T-helper 9 cell (primary cell): ENCODE measurements around the gene SCGB2A2.

Experiments
- DNase-seq: peaks from one replicate; pipeline ENCODE4 v3.0.0-alpha.2; 2020
- total RNA-seq, 2 donors: gene quantifications; one replicate each; lab custom pipeline; 2026; lab: John Stamatoyannopoulos, UW

Gene SCGB2A2
- total RNA-seq = 0 reads per million in 2 donors

DNA sequence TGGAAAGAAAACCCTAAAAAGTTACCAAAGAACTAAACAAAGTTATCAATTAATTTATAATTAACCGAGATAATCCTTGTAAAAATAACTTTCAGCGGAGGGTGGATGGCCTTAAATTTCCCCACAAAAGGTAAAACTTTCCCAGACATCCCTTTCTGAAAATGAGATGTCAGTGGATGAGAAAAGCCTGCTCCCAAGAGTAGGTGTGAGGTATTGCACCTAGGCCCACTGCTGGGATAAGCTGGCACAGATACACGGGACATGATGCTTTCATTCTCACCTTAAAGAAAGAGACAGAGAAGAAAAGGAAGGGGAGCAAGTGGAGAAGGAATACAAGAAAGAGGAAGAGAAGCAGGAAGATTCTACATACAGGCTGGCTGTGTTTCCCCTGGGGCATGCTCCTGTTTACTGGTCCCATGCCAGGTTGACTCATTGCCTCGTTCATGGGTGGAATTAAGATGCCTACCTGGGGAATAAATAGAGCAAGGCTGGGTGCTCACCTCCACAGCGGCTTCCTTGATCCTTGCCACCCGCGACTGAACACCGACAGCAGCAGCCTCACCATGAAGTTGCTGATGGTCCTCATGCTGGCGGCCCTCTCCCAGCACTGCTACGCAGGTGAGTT lies at the start of gene SCGB2A2:
SCGB2A2 (plus strand) TSS at position 505 of the 625 bp plus-strand sequence; CDS start at position 564, 59 bp downstream.
- no peak for DNase-seq

DNA sequence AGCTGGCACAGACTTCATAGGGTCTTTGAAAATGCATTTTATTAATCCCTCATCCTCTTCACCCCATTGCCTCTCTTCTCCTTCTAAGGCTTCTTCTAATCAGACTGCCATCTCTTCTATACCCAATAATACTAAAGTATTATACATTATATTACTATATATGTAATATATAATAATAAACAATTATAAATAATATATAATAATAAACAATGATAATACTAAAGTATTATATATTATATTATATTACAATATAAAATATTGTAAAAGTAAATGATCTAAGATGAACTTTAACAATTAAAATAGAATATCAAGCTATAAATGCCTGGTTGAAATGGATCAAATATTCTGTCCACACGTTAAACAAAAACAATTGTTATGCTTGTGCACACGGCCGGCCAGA lies 48.5 kb upstream of the SCGB2A2 start:
- DNase-seq = no peak

- DNase-seq = no peak
Measured at GRCh38 chr11:62223095-62223494, 46.9 kb upstream of the SCGB2A2 start.

- DNase-seq = no peak
Measured at GRCh38 chr11:62233730-62234129, 36.2 kb upstream of the SCGB2A2 start.

DNA sequence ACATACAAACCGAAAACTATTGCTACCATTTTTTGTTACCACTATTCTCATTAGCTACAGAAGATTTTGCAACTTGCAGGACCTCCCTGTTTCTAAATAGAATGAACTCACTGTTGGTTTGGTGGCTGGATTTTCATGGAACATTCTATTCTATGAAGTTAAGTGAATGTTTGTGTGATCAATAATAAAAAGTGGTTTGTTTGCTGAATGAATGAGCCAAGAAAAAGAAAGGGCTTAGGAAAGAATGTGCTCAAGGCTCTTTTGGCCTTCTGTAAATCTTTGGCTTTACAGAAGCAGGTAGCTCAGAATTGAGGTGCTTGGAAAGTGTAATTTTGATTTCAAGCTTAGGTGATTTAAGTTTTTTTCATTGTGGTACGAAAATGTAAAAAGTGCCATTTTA lies 33.8 kb upstream of the SCGB2A2 start:
- no peak for DNase-seq

DNA sequence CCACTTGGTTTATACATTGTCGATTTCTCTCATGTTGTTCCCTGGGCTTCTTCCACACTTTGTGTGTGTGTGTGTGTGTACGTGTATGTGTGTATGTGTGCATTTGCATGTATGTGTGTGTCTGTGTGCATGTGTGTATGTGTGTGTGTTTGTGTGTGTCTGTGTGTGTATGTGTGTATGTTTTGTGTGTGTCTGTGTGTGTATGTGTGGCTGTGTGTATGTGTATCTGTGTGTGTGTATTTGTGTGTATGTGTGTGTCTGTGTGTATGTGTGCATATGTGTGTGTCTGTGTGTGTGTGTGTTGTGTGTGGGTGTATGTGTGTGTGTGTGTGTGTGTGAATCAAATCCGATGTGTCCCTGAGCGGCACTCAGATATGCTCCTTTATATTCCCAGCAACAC lies 32.5 kb upstream of the SCGB2A2 start:
- no peak for DNase-seq

- no peak for DNase-seq
Measured at GRCh38 chr11:62238151-62238550, 31.8 kb upstream of the SCGB2A2 start.

DNA sequence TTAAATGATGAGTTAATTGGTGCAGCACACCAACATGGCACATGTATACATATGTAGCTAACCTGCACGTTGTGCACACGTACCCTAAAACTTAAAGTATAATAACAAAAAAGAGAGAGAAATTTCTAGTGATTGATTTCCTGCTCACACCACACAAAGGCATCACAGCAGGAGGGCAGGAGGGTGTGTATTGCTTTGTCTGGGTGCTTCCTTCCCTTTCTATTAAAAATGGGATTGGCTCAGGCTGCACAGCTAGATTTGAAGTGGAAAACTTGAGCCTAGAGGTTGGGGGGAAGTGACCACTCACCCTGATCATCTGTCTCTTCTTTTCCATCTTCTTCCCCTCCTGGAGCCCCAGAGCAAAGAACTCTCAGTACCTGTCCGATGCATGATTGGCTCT lies 28.9 kb upstream of the SCGB2A2 start:
- no peak for DNase-seq

DNA sequence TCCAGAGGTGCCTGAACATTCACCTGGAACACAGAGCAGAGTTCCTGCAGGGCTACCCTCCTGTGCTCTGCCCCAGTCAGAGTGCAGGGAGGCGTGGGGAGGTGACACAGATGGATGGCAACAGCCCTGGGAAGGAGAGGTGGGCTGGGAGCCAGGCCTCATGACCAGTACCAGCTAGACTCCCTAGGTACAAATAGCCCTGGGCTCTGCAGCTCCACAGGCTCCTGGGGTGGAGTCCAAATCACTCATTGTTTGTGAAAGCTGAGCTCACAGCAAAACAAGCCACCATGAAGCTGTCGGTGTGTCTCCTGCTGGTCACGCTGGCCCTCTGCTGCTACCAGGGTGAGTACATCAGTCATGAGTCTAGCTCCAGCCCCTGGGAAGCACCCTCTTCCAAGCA lies 27.9 kb upstream of the SCGB2A2 start, which contains the start of gene SCGB1D2:
SCGB1D2 (plus strand) TSS at position 219 of the 400 bp plus-strand sequence; CDS start at position 288, 69 bp downstream.
- no peak for DNase-seq

GRCh38 chr11:62245271-62245753 lies 24.6 kb upstream of the SCGB2A2 start:
- DNase-seq = no peak

- no peak for DNase-seq
Measured at GRCh38 chr11:62251698-62252097, 18.3 kb upstream of the SCGB2A2 start.

DNA sequence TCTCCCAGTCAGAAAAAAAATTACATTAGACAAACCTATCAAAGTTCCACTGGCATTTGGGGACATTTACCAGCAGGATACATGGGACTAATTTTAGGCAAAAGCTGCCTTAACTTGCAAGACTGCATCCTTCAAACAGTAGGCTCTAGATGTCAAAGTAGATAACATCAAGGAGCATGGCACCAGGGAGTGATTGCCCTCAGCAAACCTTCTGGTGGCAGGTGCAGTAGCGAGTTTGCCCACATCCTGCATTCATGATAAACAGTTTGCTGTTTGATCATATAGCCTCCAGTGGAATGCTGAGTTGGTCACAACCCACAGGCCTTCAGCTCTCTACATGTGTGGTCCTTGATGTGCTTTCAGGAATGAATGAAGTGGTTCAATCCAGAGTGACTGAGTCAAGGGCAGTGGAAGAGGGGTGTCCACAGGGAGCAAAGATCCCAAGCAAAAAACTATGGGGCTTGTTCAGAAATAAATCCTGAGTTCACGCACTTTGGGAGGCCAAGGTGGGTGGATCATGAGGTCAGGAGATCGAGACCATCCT lies 15.9 kb upstream of the SCGB2A2 start:
- no peak for DNase-seq

DNA sequence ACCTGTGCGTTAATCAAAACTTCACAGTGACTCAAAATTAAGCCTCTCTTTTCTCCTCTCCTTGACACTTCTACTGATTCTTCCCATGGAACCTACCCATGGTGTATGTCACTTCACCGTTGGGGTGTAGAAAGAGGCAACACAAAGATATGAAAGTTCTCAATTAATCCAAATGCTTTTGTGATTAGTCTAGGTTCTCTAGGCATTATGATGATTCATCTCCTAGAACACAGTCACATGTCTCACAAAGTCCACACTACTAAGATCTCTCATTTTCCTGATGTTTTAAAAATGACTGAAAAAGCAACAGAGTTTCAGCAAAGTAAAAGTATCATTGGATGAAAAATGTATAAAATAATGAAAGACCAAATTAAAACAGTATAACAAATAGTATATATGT lies 13.7 kb upstream of the SCGB2A2 start:
- DNase-seq = no peak

GRCh38 chr11:62260261-62260953 lies 9.6 kb upstream of the SCGB2A2 start:
- no peak for DNase-seq

GRCh38 chr11:62264004-62264403 lies 6.0 kb upstream of the SCGB2A2 start:
- DNase-seq = no peak

GRCh38 chr11:62266558-62266957 lies 3.4 kb upstream of the SCGB2A2 start:
- DNase-seq = no peak

- no peak for DNase-seq
Measured at GRCh38 chr11:62267050-62267449, 2.9 kb upstream of the SCGB2A2 start.

DNA sequence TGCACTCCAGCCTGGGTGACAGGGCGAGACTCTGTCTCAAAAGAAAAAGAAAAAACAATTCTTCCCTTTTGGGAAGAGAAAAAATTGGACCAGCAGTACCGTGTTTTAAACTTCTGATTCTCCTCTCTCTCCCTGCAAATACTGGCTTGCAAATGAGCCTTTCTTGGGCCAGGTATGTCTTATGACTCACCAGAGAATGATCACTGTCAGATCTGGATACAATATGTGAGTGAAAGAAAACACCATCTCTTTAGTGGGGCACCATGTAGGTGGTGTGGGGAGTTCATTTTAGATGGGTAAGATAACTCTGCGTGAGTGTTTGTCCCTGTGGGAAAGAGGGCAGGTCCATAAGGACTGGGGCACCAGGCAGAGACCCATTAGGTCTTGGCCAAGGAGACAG lies 2.4 kb upstream of the SCGB2A2 start:
- DNase-seq = no peak

GRCh38 chr11:62273284-62273683 lies 3.3 kb downstream of the SCGB2A2 start:
- no peak for DNase-seq

DNA sequence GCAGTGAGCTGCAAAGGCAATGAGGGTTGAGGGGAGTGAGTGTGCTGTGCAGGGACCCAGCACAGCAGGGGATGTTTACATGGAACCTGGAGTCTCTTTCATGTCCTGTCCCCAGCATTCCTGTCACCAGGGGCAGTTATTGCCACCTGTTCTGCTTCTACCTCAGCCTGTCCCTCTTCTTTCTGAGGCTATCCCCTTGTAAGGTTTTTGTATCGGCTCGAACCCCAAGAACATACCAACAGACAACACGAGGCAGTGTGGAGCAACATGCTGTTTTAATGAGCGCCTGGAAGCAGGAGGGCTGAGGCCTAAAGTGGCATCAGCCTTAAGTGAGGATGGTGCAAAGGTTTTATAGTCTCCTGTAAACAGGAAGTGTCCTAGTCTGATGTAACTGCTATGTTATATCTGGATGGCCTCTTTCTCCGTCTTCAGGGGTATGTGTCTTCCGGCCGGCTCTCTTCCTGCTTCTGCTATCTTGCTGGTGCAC lies 3.9 kb downstream of the SCGB2A2 start:
- DNase-seq = no peak

GRCh38 chr11:62280452-62280851 lies 10.5 kb downstream of the SCGB2A2 start:
- DNase-seq = no peak

DNA sequence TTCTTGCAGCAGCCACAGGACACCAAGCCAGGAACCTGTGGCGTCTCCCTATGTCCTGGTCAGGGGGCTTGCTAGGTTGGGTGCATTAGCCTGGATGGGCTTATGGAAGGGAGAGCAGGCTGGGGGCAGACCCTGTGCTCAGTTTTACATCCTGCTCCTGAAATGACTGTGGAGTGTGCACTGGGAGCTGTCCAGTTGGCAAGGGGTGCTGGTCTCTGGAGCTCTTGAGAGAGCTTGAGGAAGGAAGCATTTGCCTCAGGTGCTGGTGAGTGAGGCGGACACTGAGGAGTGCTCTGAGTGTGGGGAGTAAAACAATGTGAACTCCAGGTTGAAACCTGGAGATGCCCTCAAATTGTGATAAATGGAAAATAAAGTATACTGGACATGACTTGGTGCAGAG lies 25.5 kb downstream of the SCGB2A2 start:
- no peak for DNase-seq

GRCh38 chr11:62298975-62299374 lies 29.0 kb downstream of the SCGB2A2 start, which contains the start of gene SCGB1D4:
Gene SCGB1D4 (minus strand): TSS chr11:62299075. CDS start chr11:62299010, 65 bp downstream.
- DNase-seq = no peak

GRCh38 chr11:62306227-62306626 lies 36.3 kb downstream of the SCGB2A2 start:
- DNase-seq = no peak
